Stimulated activated CD4-positive, alpha-beta T cell treated with anti-CD3 and anti-CD28 coated beads, TNF-alpha, amount 100 ng/mL, for 1 hour (primary cell): ENCODE results near the gene CREBRF.
A peak's percentile ranks its signal among the peaks of the same experiment; 100 is the strongest.
"Not testable (repeated sequence)": the region's sequence is repeated elsewhere in the genome, so short reads cannot be mapped to it uniquely, and the experiment has no call there.

Experiments
- DNase-seq, 3 donors: peaks; one replicate each; pipeline ENCODE4 v3.0.0-alpha.2; 2020; ENCODE audit warnings: low read depth in 3 of 3, low spot score in 1 of 3

The CREBRF gene

GRCh38 chr5:173078878-173079277 lies 22.7 kb downstream of the CREBRF start:
- no peak for DNase-seq

GRCh38 chr5:173089581-173089980 lies 33.4 kb downstream of the CREBRF start:
- DNase-seq, result no peak

GRCh38 chr5:173090639-173091038 lies 34.5 kb downstream of the CREBRF start:
- DNase-seq, result no peak

GRCh38 chr5:173091981-173092380 lies 35.8 kb downstream of the CREBRF start:
- DNase-seq, result no peak

GRCh38 chr5:173093606-173094005 lies 37.5 kb downstream of the CREBRF start:
- no peak for DNase-seq

GRCh38 chr5:173094012-173094661 lies 38.0 kb downstream of the CREBRF start:
- no peak for DNase-seq

- no peak for DNase-seq
These were observed 42.6 kb downstream of the CREBRF start for GRCh38 chr5:173098787-173099186.

GRCh38 chr5:173099461-173099860 lies 43.3 kb downstream of the CREBRF start:
- DNase-seq, result no peak

- no peak for DNase-seq
These were observed 45.1 kb downstream of the CREBRF start for GRCh38 chr5:173101245-173101644.

- DNase-seq, result no peak
These were observed 47.3 kb downstream of the CREBRF start for GRCh38 chr5:173103411-173103810.

- no peak for DNase-seq
These were observed 52.8 kb downstream of the CREBRF start for GRCh38 chr5:173108914-173109313.

GRCh38 chr5:173114536-173114935 lies 58.4 kb downstream of the CREBRF start:
- DNase-seq, result no peak

GRCh38 chr5:173119719-173120118 lies 63.6 kb downstream of the CREBRF start:
- no peak for DNase-seq

- DNase-seq, result no peak
These were observed 67.3 kb downstream of the CREBRF start for GRCh38 chr5:173123416-173123815.

GRCh38 chr5:173132166-173132565 lies 76.0 kb downstream of the CREBRF start:
- not testable (repeated sequence) for DNase-seq

- DNase-seq, result no peak
These were observed 82.6 kb downstream of the CREBRF start for GRCh38 chr5:173138707-173139106.

GRCh38 chr5:173139631-173140030 lies 83.5 kb downstream of the CREBRF start:
- DNase-seq, result no peak

- no peak for DNase-seq
These were observed 84.6 kb downstream of the CREBRF start for GRCh38 chr5:173140769-173141168.

GRCh38 chr5:173143567-173143966 lies 87.4 kb downstream of the CREBRF start:
- DNase-seq, result no peak

- DNase-seq, result peak; percentile 87 to 99 (median 89)
These were observed 88.3 kb downstream of the CREBRF start, which contains the start of gene BNIP1 for GRCh38 chr5:173144200-173145176. BNIP1 (plus strand) TSS chr5:173144531; CDS start chr5:173144546, 15 bp downstream.

GRCh38 chr5:173148354-173148753 lies 92.2 kb downstream of the CREBRF start:
- no peak for DNase-seq

GRCh38 chr5:173152547-173152946 lies 96.4 kb downstream of the CREBRF start:
- DNase-seq, result no peak
